CD4-positive, alpha-beta T cell treated with Interleukin-12 subunit alpha and Interleukin-12 subunit beta, for 1 hour (primary cell): ENCODE measurements around the gene SLC12A5.
"Not testable (repeated sequence)": the region's sequence is repeated elsewhere in the genome, so short reads cannot be mapped to it uniquely, and the experiment has no call there.

ENCODE experiments used
- DNase-seq: peaks from one replicate; pipeline ENCODE4 v3.0.0-alpha.2; 2020

SLC12A5 gene

DNA sequence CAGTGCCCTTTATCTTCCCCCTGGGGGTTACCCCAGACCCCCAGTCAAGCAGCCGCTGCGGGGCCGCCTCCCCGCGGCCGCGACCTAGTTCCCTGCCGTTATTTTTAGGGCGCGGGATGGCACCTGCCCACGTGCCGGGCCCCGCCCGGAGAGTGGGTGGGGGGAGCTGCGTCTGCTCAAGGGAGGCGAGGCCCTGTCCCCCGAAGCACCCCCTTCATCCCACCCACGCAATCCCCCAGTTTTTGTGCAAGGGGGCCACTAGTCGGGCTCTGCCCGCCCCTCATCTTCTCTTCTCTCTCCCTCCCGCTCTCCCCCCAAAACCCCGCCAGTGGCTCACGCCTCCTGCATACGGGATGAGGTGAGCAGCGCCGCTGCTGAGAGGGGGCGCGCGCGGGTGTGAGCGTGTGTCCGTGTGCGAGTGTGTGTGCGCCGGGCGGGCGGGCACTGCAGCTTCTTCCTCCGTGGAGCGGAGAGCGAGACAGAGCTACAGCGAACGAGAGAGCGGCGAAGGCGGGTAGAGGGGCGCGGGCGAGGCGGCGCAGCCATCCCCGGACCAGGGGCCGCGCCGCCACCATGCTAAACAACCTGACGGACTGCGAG, at the start of gene SLC12A5:
Gene SLC12A5, plus strand, starts transcription at position 444 of the 600 bp plus-strand sequence. Its CDS starts 130 bp downstream, at position 574.
- DNase-seq, result no peak

DNA sequence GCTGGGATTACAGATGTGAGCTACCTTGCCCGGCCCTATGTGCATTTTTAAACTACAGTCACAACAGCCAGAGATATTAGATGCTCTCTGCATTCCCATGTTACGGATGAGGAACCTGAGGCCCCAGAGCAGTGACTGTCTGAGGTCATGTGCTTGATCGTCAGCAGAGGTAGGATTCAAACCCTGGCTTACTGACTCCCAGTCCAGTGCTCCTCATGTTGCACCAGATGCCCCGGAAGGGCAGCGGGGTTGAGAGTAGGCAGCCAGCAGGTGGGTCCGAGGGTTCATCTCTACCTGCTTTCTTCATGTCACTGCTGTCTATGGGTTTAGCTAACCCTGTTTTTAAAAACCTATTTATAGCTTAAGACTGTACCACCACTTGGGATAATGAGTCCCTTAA, 47.8 kb upstream of the SLC12A5 start:
- no peak for DNase-seq

DNA sequence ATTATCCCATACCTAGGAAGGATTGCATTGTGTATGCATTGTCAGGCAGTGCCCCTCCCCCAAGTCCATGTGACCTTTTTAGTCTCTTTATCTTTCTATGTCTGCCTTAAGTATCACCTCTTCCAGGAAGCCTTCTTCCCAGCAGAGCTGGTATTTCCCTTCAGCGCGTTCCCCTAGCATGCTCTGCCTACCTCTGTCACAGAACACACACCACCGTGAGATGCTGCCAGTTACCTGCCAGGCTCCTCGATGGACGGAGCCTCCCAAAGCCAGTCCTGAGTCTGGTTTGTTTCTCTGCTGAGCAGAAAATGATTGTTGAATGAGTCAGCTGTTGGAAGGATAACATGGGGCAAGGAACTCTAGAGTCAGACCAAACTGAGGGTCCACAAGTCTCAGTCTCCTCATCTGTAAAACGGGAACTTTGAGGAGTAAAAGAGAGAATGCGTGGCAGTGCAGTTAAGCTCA, 45.7 kb upstream of the SLC12A5 start:
- no peak for DNase-seq

DNA sequence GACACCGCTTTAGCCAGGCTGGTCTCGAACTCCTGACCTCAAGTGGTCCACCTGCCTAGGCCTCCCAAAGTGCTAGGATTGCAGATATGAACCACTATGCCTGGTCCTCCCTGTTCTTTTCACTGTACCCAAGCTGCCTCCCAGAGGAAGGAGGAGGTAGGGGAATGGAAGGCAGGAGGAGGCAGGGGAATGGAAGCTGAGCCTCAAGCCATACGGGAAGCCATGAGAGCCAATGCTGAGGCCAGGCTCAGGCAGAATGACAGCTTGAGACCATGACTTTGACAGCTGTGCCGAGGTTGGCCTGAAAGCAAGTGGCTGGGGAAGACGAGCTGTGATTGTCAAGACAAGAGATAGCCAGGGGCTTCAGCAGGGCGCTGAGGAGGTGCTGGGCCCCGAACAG, 43.4 kb upstream of the SLC12A5 start:
- no peak for DNase-seq

DNA sequence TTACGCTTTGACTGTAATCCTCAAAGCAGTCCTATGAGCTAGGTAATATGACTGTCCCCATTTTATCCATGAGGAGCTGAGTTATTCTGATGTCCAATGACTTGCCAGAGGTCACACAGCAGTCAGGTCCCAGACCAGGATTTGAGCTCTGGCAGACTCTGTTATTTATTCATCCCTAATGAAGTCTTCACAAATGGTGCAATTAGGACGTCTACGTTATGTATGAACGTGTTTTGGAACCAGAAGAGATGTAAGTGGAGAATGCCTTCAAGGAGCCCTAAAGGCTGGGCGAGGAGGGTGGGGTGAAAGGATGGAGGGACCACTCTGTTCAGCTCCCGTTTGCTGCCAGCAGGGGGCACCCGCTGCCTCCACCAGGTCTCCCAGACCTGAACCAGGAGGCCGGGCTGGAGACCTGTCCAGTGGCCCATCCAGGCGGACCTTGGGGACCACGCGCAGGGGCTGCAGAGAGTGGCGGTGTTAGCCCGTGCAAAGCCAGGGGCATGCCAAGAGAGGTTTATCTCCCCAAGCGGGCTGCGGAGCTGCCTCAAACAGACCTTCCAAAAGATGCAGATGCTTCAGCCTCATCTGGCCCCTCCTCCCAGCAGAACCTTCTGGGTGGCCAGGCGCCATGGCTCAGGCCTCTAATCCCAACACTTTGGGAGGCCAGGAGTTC, 41.8 kb upstream of the SLC12A5 start:
- peak; percentile 78 for DNase-seq

DNA sequence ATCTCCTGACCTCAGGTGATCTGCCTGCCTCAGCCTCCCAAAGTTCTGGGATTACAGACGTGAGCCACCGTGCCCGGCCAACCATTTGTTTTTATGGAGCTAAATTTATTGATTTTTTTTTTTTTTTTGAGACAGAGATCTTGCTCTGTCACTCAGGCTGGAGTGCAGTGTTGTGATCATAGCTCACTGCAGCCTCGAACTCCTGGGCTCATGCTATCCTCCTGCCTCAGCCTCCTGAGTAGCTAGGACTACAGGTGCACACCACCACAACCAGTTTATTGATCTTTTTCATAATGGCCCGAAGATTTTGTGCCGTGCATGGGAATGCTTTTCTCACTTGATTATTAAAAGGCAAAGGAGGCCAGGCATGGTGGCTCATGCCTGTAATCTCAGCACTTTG, 40.2 kb upstream of the SLC12A5 start:
- DNase-seq, result not testable (repeated sequence)

DNA sequence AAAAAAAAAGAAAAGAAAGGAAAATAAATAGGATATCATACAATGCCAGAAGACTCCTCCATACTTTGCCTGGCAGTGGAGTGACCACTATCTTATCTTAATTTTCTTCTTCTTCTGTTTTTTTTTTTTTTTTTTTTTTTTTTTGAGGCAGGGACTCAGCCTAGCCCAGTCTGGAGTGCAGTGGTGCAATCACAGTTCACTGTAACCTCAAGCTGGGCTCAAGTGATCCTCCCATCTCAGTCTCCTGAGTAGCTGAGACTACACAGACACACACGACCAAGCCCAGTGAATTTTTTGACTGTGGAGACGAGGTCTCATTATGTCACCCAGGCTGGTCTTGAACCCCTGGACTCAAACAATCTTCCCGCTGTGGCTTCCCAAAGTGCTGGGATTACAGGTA, 37.4 kb upstream of the SLC12A5 start:
- DNase-seq, result no peak

DNA sequence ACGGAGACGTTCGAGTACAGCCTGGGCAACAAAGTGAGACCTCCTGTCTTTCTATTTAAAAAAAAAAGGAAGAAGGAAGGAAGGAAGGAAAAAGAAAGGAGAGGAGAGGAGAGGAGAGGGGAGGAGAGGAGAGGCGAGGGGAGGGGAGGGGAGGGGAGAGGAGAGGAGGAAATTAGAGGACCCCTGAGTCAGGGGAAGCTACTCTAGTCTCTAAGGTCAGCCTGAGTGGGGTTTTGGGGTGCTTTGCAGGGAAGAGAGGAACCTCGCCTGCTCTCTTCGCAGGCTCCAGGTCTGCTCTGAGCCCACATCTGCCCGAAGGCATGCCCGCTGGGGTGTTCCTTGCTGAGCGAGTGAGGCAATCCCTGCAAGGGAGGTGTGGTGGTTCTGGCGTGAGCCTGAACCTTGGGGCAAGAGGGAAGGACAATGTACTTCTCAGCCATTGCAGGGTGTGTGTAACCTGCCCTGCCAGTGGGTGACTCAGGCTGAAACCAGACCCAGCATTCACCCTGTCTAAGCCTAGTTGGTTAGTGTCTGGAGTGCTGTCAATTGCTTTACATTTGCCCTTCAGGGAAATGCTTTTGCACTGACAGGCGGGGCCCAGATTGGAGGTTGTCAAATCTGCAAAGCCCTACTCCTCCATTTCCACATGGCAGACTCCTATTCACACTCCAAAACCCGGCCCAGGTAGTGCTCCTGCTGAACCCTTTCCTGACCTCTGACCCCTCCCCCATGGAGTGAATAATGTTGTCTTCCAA, 35.6 kb upstream of the SLC12A5 start:
- DNase-seq, result no peak

DNA sequence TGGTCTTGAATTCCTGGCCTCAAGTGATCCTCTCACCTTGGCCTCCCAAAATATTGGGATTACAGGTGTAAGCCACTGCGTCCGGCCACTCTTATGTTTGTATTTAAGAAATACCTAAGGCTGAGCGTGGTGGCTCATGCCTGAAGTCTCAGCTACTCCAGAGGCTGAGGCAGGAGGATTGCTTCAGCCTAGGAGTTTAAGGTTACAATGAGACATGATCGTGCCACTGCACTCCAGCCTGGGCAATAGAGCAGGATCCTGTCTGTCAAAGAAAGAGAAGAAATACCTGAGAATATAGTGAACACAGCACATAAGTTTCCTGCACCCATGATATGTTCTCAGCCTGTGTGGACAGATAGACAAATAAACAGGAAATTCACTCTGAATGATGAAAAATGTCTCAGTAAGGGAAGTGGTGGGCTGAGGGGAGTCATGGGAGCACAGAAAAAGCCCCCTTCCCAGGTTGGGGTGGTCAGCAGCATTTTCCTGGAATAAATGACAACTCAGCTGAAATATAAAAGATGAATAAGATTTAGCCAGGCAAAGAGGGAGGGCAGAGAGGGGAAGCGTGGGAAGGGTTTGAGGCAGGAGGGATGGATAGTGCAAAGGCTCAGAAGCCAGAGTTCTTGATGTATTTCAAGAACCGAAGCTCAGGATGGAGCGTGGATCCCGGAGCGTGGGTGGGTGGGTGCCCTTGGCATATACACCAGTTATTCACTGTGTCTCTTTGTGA, 34.1 kb upstream of the SLC12A5 start:
- DNase-seq, result no peak

DNA sequence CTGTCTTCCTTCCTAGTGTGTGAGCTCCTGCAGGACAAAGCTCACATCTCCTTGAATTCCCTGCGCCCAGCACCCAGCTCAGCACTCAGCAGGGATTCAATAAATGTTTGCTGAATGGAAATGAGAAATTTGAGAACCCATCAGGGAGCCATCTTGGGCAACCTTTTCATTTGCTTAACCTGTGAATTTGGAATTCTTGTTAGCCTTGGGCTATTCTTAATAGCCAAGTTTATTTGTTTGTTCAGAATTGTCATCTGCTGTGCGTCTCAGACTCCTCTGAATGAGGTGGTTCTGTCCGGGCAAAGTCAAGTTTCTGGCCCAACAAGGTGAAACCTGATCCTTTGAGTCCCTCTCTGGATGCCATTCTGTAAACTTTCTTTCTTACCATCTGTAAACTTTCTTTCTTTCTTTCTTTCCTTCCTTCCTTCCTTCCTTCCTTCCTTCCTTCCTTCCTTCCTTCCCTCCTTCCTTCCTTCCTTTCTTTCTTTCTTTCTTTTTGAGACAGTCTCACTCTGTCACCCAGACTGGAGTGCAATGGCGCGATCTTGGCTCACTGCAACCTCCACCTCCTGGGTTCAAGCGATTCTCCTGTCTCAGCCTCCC, 33.4 kb upstream of the SLC12A5 start:
- DNase-seq, result not testable (repeated sequence)

DNA sequence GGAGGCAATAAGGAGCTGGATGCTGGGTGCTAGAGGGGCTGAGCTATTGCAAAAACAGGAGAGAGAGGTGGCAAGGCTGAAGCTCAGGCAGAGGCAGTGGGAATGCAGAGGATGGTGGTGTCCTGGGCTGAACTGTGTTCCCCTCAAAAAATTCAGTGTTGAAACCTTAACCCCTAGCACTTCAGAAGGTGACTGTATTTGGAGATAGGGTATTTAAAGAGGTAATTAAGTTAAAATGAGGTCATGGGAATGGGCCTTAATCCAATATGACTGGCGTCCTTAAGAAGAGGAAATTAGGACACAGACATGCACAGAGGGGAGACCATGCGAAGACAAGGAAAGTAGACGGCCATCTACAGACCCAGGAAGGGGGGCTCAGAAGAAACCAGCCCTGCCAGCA, 31.8 kb upstream of the SLC12A5 start:
- no peak for DNase-seq

DNA sequence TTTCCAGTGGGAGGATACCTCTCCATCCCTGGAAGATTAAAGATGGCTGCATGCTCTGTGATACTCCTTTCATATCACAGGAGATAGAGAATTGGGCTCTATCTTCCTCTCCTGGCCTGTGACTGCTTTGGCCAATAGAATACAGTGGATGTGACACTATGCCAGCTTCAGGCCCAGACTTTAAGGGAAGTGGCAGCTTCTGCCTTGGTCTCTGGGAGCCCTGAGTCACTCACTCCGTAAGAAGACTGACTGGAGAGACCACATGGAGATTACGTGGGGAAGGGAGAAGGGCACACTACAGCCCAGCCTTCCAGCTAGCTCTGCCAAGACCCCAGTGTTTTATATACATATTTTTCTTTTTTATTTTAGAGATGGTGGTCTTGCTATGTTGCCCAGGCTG, 30.7 kb upstream of the SLC12A5 start:
- no peak for DNase-seq

DNA sequence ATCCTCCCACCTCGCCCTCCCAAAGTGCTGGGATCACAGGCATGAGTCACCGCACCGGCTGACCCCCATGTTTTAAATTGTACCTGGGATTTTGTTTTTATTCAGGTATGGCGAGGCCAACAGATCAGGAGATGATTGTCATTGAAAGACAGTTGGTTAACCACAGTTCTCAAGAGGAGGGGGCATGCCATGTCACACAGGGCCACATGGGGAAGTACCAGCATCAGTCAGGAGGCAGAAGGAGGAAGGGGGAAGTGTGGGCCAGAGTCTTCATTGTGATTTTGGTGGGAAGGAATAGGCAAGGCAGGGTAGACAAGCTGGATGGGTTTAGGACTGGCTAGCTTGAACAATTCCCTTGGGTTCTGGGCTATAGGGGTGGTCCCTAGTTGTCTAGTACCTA, 30.3 kb upstream of the SLC12A5 start:
- peak; percentile 18 for DNase-seq

DNA sequence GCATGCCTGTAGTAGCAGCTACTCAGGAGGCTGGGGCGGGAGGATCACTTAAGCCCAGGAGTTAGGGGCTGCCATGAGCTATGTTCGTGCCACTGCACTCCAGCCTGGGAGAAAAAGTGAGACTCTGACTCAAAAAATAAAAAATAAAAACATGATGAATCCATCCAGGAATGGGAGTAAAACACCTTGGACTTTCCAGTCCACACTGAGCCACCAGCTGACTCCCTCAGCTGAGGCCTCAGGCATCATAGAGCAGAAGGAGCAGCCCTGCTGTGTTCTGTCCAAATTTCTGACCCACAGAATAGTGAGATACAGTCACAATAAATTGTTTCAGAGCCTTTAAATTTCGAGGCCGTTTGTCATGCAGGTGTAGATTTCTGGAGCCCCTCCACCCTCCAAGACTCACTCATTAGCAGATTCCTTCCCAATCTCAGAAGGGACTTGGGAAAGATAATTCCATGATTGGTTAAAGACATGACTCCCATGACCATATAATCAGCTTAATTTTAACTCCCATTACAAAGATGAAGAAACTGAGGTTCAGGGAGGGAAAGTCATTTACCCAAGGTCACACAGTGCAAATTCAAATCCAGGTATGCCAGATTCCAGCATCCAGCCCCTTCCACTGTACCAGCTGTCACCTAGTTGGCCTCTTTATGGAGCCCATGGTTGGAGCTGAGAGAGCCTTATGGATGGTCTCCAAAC, 29.3 kb upstream of the SLC12A5 start:
- no peak for DNase-seq

DNA sequence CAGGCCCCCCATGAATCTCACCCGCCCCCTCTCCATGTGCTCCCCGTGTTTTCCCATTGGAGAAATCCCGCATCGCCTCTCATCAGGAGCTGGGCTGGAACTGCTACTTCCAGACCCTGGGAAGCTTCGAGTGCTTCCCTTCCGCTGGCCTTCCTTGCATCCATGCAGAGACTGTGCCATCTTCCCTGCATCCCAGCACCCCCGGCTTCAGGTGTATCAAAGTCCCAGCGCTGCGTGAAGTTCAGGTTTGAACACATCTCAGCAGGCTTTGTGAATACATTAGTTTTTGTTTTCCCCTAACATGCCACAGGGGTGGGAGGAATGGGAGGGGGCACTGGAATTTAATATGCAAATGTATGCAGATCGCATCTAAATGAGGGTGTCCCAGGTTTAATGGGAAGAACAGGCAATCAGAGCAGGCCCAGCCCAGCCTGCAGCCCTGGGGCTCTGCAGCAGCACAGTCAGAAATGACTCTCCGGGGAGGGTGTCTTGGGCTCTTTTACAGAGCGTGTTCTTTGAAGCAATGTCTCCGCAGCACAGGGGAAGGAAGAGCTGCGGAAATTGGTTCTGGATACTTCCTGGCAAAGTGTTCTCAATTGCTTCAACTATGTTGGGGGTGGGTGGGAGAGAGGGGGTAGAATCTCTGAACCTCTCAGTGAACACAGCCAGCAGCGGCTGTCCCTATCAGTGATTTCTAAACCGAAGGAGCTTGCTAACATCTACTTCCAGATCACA, 28.6 kb upstream of the SLC12A5 start:
- DNase-seq, result no peak

DNA sequence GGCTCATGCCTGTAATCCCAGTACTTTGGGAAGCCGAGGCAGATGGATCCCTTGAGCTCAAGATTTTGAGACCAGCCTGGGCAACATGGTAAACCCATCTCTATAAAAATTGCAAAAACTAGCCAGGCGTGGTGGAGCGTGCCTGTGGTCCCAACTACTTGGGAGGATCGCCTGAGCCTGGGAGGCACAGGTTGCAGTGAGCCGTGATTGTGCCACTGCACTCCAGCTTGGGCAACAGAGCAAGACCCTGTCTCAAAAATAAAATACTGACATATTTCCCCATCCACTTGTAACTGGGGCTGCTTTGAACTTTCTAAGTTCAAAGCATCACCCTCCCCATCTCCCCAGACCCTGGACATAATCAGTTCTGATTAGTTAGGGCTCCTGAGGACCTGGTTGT, 27.5 kb upstream of the SLC12A5 start:
- no peak for DNase-seq

DNA sequence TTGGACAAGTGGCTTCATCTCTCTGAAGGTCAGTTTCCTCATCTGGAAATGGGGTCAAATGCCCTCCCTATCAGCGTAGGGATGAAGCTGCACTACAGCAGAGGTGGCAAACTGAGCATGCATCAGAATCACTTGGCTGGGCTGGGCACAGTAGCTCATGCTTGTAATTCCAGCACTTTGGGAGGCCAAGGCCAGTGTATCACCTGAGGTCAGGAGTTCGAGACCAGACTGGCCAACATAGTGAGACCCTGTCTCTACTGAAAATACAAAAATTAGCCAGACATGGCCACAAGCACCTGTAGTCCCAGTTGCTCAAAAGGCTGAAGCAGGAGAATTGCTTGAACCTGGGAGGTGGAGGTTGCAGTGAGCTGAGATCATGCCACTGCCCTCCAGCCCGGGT, 27.0 kb upstream of the SLC12A5 start:
- DNase-seq, result no peak

DNA sequence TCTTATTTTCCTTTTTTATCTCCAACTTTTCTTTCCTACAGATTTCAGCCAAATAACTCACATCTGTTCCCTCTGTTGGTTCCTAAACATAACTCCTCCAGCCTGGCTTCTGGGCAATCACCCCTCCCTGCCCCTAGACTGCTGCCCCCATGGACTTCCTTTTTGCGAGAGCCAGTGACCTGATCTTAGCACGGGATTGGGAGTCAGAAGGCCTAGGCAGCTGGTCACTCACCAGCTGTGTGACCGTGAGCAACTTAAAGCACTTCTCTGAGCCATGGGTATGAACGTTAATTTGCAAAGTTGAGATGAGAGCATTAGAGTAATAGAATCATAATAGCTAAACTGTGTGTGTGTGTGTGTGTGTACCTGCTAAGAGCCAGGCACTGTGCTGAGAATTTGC, 24.8 kb upstream of the SLC12A5 start:
- DNase-seq, result no peak

DNA sequence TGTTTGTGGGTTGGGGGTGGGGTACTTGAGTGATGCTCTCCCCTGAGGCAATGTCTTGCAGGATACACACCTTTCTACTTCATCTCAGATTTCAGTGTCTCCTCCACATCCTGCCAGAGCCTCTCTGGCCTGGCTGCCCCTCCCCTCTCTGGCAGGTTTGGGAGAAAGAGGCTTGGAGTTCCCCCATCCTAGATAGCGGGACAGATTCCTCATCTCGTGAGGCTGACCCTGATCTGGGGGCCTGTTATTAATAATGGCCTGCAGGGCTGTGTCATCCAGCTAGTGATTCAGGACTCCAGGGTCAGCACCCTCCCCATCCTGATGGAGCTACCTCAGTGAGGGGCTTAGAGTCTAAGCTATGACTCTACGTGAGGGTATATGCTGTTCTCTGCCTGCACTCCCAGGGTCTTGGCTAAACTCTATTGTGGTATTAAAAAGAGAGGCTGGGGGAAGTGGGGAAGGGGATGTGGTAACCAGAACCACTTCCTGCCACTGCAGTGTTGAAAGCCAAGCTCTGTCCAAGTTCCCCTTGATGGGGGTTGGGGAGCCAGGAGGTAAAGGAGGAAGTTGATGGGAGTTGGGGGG, 24.0 kb upstream of the SLC12A5 start:
- DNase-seq, result peak; percentile 58

DNA sequence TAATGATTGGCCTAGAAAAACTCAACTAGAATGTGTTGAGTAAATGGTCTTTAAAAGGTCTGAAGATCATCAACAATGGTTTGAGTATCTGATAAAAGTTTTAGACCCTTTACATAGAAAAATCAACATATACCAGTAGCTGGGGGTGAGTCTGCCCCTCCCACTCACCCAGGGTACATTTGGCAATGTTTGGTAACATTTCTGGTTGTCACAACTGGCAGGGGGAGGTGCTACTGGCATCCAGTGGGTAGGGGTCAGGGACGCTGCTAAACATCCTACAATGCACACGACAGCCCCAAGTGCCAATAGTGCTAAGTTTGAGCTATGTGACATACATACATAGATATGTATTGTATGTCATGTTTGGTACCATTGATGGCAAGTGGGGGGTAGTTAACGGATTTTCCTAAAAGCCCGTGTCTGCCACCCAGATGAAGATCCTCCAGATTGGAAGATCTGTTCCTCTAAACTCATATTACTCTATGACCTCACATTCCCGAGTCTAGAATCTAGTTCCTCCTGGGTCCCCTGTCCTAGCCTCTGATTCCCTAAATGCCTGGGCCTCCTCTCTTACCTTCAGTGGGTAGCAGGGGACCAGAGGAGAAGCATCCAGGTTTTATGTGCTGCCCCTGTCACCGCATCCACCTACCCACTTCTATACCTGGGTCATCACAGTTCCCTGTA, 22.9 kb upstream of the SLC12A5 start:
- no peak for DNase-seq

DNA sequence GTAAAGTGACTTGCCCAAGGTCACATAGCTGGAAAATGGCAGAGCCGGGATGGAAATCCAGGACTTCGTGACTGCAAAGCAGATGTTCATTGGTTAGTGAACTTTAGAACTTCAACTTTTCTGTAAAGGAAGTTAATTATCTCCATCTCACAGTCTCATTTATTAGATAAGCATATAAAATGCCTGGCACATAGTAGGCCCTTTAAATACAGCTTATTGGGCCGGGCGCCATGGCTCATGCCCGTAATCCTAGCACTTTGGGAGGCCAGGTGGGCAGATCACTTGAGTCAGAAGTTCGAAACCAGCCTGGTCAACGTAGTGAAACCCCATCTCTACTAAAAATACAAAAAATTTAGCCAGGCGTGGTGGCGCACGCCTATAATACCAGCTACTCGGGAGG, 22.1 kb upstream of the SLC12A5 start:
- DNase-seq, result no peak
